HCT116 (cell line): Measurements from ENCODE around the gene CDH23. TPM values are rescaled to one million over a fixed set of nuclear protein-coding genes. Genes with fewer than 3 reads are reported as not detected.

Source experiments
- ATAC-seq: fragments of 200-7000 bp; cut with Tn5 transposase; 2 replicates; pipeline ENCODE4 v1.9.1; 2020; ENCODE audit warnings: mild to moderate bottlenecking, moderate library complexity
- BruUV-seq: library from RNA; stranded (reverse); fragments of 400-500 nt; replicated peaks from 2 replicates; lab custom pipeline; 2021; lab: Mats Ljungman, UMichigan
- CTCF ChIA-PET: fragments of 300-600 bp; sonication (Branson Sonifier 250); formaldehyde crosslinking; loops from one replicate; lab custom pipeline; 2021; ENCODE audit warnings: antibody characterized with exemption; lab: Charles Lee
- POLR2A ChIA-PET: fragments of 300-600, 350-600 bp; sonication (Branson Sonifier 250); formaldehyde crosslinking; loops from one replicate; lab custom pipeline; 2021; ENCODE audit warnings: antibody characterized with exemption; lab: Charles Lee
- RAD21 ChIA-PET, 2 experiments: fragments of 300-600 bp; sonication (Branson Sonifier 250); formaldehyde crosslinking; loops; one replicate each; lab custom pipeline; 2023; ENCODE audit warnings: low total read pairs in 2 of 2; ENCODE audit not compliant: uncharacterized antibody in 2 of 2, unreplicated experiment in 2 of 2, low non-redundant PET in 1 of 2; lab: Charles Lee
- DNase-seq: peaks from one replicate; pipeline ENCODE4 v3.0.0-alpha.2; 2010; ENCODE audit warnings: low read depth, low spot score
- H2AFZ ChIP-seq: fragments of 200-600 bp; shearing (Covaris generic), sonication (generic); 2 replicates; pipeline ENCODE4 v1.6.1; 2017; ENCODE audit warnings: low read depth, mixed run types, mixed read lengths, antibody characterized with exemption, low read length; ENCODE audit not compliant: poor library complexity, severe bottlenecking
- H3K27ac ChIP-seq: 2 replicates; pipeline ENCODE4 v1.5.1; 2012; ENCODE audit warnings: low read depth, low read length
- H3K27me3 ChIP-seq: fragments of 200-600 bp; sonication (generic); 2 replicates; pipeline ENCODE4 v1.6.1; 2016; ENCODE audit warnings: mixed run types, low read length, mixed read lengths; ENCODE audit not compliant: insufficient read depth
- H3K36me3 ChIP-seq, 2 experiments: fragments of 200-500 bp in 1 of 2; fragments of 200-600 bp in 1 of 2; sonication (Bioruptor generic) in 1 of 2; sonication (generic) in 1 of 2; 2 replicates each; pipeline versions ENCODE4 v1.5.1 to v1.6.1; 2014 to 2016; ENCODE audit warnings: low read length in 2 of 2, inconsistent platforms in 1 of 2, mixed read lengths in 1 of 2, mixed run types in 1 of 2; ENCODE audit not compliant: insufficient read depth in 2 of 2, control insufficient read depth in 1 of 2
- H3K4me1 ChIP-seq, 2 experiments: fragments of 200-600 bp in 1 of 2; sonication (generic) in 1 of 2; 2 replicates each; pipeline versions ENCODE4 v1.5.1 to v1.6.1; 2012 to 2017; ENCODE audit warnings: low read length in 2 of 2, inconsistent platforms in 1 of 2, mild to moderate bottlenecking in 1 of 2, mixed read lengths in 1 of 2, mixed run types in 1 of 2, moderate library complexity in 1 of 2; ENCODE audit not compliant: insufficient read depth in 2 of 2, control insufficient read depth in 1 of 2
- H3K4me2 ChIP-seq: fragments of 200-600 bp; sonication (generic); 2 replicates; pipeline ENCODE4 v1.6.1; 2017; ENCODE audit warnings: mixed run types, low read length, mixed read lengths
- H3K4me3 ChIP-seq, 2 experiments: fragments of 200-600 bp in 1 of 2; sonication (generic) in 1 of 2; replicated peaks in 1 of 2; 2 replicates each; pipeline ENCODE4 v1.5.1; 2011 to 2016; ENCODE audit warnings: low read length in 2 of 2, control low read depth in 1 of 2, low read depth in 1 of 2, mild to moderate bottlenecking in 1 of 2, mixed read lengths in 1 of 2, mixed run types in 1 of 2
- H3K79me2 ChIP-seq: fragments of 200-600 bp; sonication (generic); 2 replicates; pipeline ENCODE4 v1.6.1; 2017; ENCODE audit warnings: mild to moderate bottlenecking, mixed run types, low read length, moderate library complexity, mixed read lengths; ENCODE audit not compliant: insufficient read depth
- H3K9ac ChIP-seq: fragments of 200-600 bp; sonication (generic); 2 replicates; pipeline ENCODE4 v1.6.1; 2016; ENCODE audit warnings: low read length, mixed read lengths
- H3K9me2 ChIP-seq: fragments of 200-600 bp; sonication (generic), shearing (Covaris generic); 2 replicates; pipeline ENCODE4 v1.6.1; 2017; ENCODE audit warnings: mixed run types, mild to moderate bottlenecking, moderate library complexity; ENCODE audit not compliant: insufficient read depth
- H3K9me3 ChIP-seq, 2 experiments: fragments of 200-500 bp in 1 of 2; fragments of 200-600 bp in 1 of 2; sonication (Bioruptor generic) in 1 of 2; sonication (generic) in 1 of 2; 2 replicates each; pipeline ENCODE4 v1.6.1; 2014 to 2017; ENCODE audit warnings: low read length in 2 of 2, mixed read lengths in 2 of 2, inconsistent platforms in 1 of 2, low read depth in 1 of 2, mild to moderate bottlenecking in 1 of 2, mixed run types in 1 of 2, moderate library complexity in 1 of 2; ENCODE audit not compliant: control insufficient read depth in 1 of 2, insufficient read depth in 1 of 2
- H4K20me1 ChIP-seq: fragments of 200-600 bp; sonication (generic), shearing (Covaris generic); 2 replicates; pipeline ENCODE4 v1.6.1; 2017; ENCODE audit warnings: mixed run types, mild to moderate bottlenecking, moderate library complexity; ENCODE audit not compliant: insufficient read depth
- ATF3 ChIP-seq: IDR thresholded peaks from 2 replicates; pipeline ENCODE4 v1.6.1; 2012
- CEBPB ChIP-seq: IDR thresholded peaks from 2 replicates; pipeline ENCODE4 v1.6.1; 2012; ENCODE audit warnings: low read depth
- CTCF ChIP-seq, 3 experiments: fragments of 200-600 bp in 1 of 3; sonication (generic) in 1 of 3; IDR thresholded peaks in 2 of 3; conservative IDR thresholded peaks in 1 of 3; 2 replicates each; pipeline ENCODE4 v1.5.1; 2012 to 2017; ENCODE audit warnings: low read depth in 2 of 3, low read length in 2 of 3, antibody characterized with exemption in 1 of 3, borderline replicate concordance in 1 of 3, control low read depth in 1 of 3, mild to moderate bottlenecking in 1 of 3, mixed read lengths in 1 of 3, mixed run types in 1 of 3, moderate library complexity in 1 of 3; ENCODE audit not compliant: insufficient read depth in 1 of 3
- ELF1 ChIP-seq: IDR thresholded peaks from 2 replicates; pipeline ENCODE4 v1.6.1; 2012; ENCODE audit warnings: low read depth, borderline replicate concordance
- EZH2 ChIP-seq: fragments of 200-600 bp; sonication (generic); IDR thresholded peaks from 2 replicates; pipeline ENCODE4 v1.6.1; 2017; ENCODE audit warnings: antibody characterized with exemption, mixed run types
- EZH2phosphoT487 ChIP-seq: fragments of 200-600 bp; IDR thresholded peaks from 2 replicates; pipeline ENCODE4 v1.6.1; 2018; ENCODE audit warnings: antibody characterized with exemption, borderline replicate concordance
- FOSL1 ChIP-seq: IDR thresholded peaks from 2 replicates; pipeline ENCODE4 v1.6.1; 2012; ENCODE audit warnings: low read depth
- JUND ChIP-seq: IDR thresholded peaks from 2 replicates; pipeline ENCODE4 v1.6.1; 2012
- MAX ChIP-seq: IDR thresholded peaks from 2 replicates; pipeline ENCODE4 v1.6.1; 2012
- POLR2AphosphoS5 ChIP-seq: IDR thresholded peaks from 2 replicates; pipeline ENCODE4 v1.6.1; 2011; ENCODE audit warnings: mild to moderate bottlenecking, low read depth, low read length, moderate library complexity
- REST ChIP-seq: IDR thresholded peaks from 2 replicates; pipeline ENCODE4 v1.6.1; 2012; ENCODE audit warnings: low read depth
- SIN3A ChIP-seq: IDR thresholded peaks from 2 replicates; pipeline ENCODE4 v1.6.1; 2012; ENCODE audit warnings: low read depth
- SP1 ChIP-seq: IDR thresholded peaks from 2 replicates; pipeline ENCODE4 v1.6.1; 2012; ENCODE audit warnings: low read depth
- SRF ChIP-seq: IDR thresholded peaks from 2 replicates; pipeline ENCODE4 v1.6.1; 2012; ENCODE audit warnings: low read depth
- TCF7L2 ChIP-seq: IDR thresholded peaks from 2 replicates; pipeline ENCODE4 v1.7.0; 2011; ENCODE audit warnings: borderline replicate concordance, inconsistent platforms; ENCODE audit not compliant: insufficient read depth, insufficient read length; ENCODE audit errors: extremely low read depth
- ZNF274 ChIP-seq: fragments of 200-500 bp; sonication (Bioruptor generic); IDR thresholded peaks from 2 replicates; pipeline ENCODE4 v1.6.1; 2014; ENCODE audit warnings: mild to moderate bottlenecking, low read depth, low read length, inconsistent platforms
- intact Hi-C: fragments of 100-400 bp; cut with micrococcal nuclease; formaldehyde crosslinking; loops from 2 replicates; pipeline ENCODE4 v1.10.0; 2022
- total RNA-seq: library from RNA; stranded (reverse); gene quantifications from one replicate; pipeline ENCODE4 v1.2.1, GENCODE V29; 2021; ENCODE audit not compliant: unreplicated experiment

Gene CDH23
- total RNA-seq, 1 experiment from 2014 or later: not detected

GRCh38 chr10:71550628-71551027 lies 153.9 kb downstream of the CDH23 start (continued):
- no peak for TF ChIP-seq REST
- no peak for TF ChIP-seq TCF7L2
- no peak for TF ChIP-seq CTCF (IDR thresholded peaks at IDR 0.05 in 2 of 3, conservative IDR thresholded peaks at IDR 0.05 in 1 of 3; ENCODE audit: borderline replicate concordance in 1 of 3, insufficient read depth in 1 of 3, low read depth in 2 of 3, low read length in 2 of 3)
- no peak for TF ChIP-seq SP1
- TF ChIP-seq FOSL1: no peak
- no peak for TF ChIP-seq ZNF274
- TF ChIP-seq SRF: no peak

GRCh38 chr10:71551970-71552369 lies 155.2 kb downstream of the CDH23 start:
- ATAC-seq (no peak), DNase-seq (no peak)
- RAD21 ChIA-PET: no interaction called here
- BruUV-seq: no TSS peak
- CTCF ChIA-PET: no interaction called here
- POLR2A ChIA-PET: no interaction called here
- no peaks in the 10 kb centered on the region for H3K9me3 ChIP-seq
- TF ChIP-seq CTCF (IDR thresholded peaks at IDR 0.05 in 2 of 3, conservative IDR thresholded peaks at IDR 0.05 in 1 of 3; ENCODE audit: borderline replicate concordance in 1 of 3, insufficient read depth in 1 of 3, low read depth in 2 of 3, low read length in 2 of 3) (no peak), POLR2AphosphoS5 (no peak), JUND (no peak), MAX (no peak), EZH2phosphoT487 (no peak), SRF (no peak), ATF3 (no peak), SIN3A (no peak), ELF1 (no peak), CEBPB (no peak), EZH2 (no peak)
- no peak overlapping the region for H3K9ac ChIP-seq
- no peaks in the 10 kb centered on the region for H3K79me2 ChIP-seq
- H3K4me3 ChIP-seq: no peak overlapping the region
- no peaks in the 10 kb centered on the region for H3K9me2 ChIP-seq
- peaks cover 5% of the 10 kb centered on the region; the same call in 1 of the 2 replicates for H3K27me3 ChIP-seq
- H2AFZ ChIP-seq: no peak overlapping the region
- H3K36me3 ChIP-seq: no peaks in the 10 kb centered on the region
- H3K27ac ChIP-seq: no peak overlapping the region
- H3K4me1 ChIP-seq: no peaks in the 10 kb centered on the region
- intact Hi-C loops: no loop called here
- H3K4me2 ChIP-seq: no peak overlapping the region
- no peaks in the 10 kb centered on the region for H4K20me1 ChIP-seq
